Activated CD4-positive, alpha-beta T cell treated with anti-CD3 and anti-CD28 coated beads for 36 hours (primary cell): ENCODE data around the gene ASIC2. TPM values are rescaled to one million over a fixed set of nuclear protein-coding genes. Genes with fewer than 3 reads are reported as not detected.
A peak's percentile ranks its signal among the peaks of the same experiment; 100 is the strongest.

Experiments used
- ATAC-seq: fragments of 200-7000 bp; cut with Tn5 transposase; one replicate; pipeline ENCODE4 v1.10.0; 2021; ENCODE audit warnings: mild to moderate bottlenecking, moderate library complexity
- CTCF ChIA-PET: fragments of 350-600 bp; sonication (Branson Sonifier 250); formaldehyde crosslinking; loops from one replicate; lab custom pipeline; 2021; ENCODE audit warnings: antibody characterized with exemption; lab: Charles Lee
- POLR2A ChIA-PET: fragments of 350-600 bp; sonication (Branson Sonifier 250); formaldehyde crosslinking; loops from one replicate; lab custom pipeline; 2021; ENCODE audit warnings: antibody characterized with exemption, inconsistent platforms; lab: Charles Lee
- DNase-seq: peaks from one replicate; pipeline ENCODE4 v3.0.0-alpha.2; 2020
- H3K27ac Mint-ChIP-seq: one replicate; pipeline ENCODE4 v1.8.0; 2021; ENCODE audit warnings: mixed read lengths
- H3K27me3 Mint-ChIP-seq: one replicate; pipeline ENCODE4 v1.8.0; 2021; ENCODE audit warnings: mixed read lengths
- H3K36me3 Mint-ChIP-seq: one replicate; pipeline ENCODE4 v1.8.0; 2021; ENCODE audit warnings: low read depth, mixed read lengths
- H3K4me1 Mint-ChIP-seq: one replicate; pipeline ENCODE4 v1.8.0; 2021; ENCODE audit warnings: mixed read lengths
- H3K4me3 Mint-ChIP-seq: one replicate; pipeline ENCODE4 v1.8.0; 2021; ENCODE audit warnings: mild to moderate bottlenecking, moderate library complexity, mixed read lengths
- H3K9me3 Mint-ChIP-seq: one replicate; pipeline ENCODE4 v1.8.0; 2021; ENCODE audit warnings: low read depth, mixed read lengths
- intact Hi-C, 2 experiments: fragments of 100-400 bp; cut with DNase I in 1 of 2; cut with micrococcal nuclease in 1 of 2; formaldehyde crosslinking; loops; one replicate each; pipeline versions ENCODE4 v1.14.2 to v1.15.1; 2022 to 2024; cut with DNase I, micrococcal nuclease
- total RNA-seq, 2 experiments: library from RNA; stranded (reverse); gene quantifications; one replicate each; pipeline ENCODE4 v1.2.3, GENCODE V29; 2021

The ASIC2 gene
- total RNA-seq, 2 experiments from 2014 or later = not detected

GRCh38 chr17:33050611-33051140, 242.4 kb downstream of the ASIC2 start:
- no peak overlapping the region for H3K27ac Mint-ChIP-seq
- intact Hi-C loops = no loop called here
- CTCF ChIA-PET = no interaction called here
- no peaks in the 10 kb centered on the region for H3K9me3 Mint-ChIP-seq
- H3K4me1 Mint-ChIP-seq = no peaks in the 10 kb centered on the region
- POLR2A ChIA-PET = no interaction called here
- DNase-seq = no peak
- no peak overlapping the region for H3K4me3 Mint-ChIP-seq
- H3K36me3 Mint-ChIP-seq = no peaks in the 10 kb centered on the region
- ATAC-seq = no peak
- H3K27me3 Mint-ChIP-seq = peaks cover 7% of the 10 kb centered on the region

- DNase-seq = peak; percentile 50
- ChIA-PET POLR2A (no interaction called here), CTCF (no interaction called here)
- Mint-ChIP-seq H3K36me3 (no peaks in the 10 kb centered on the region), H3K27me3 (peaks cover 4% of the 10 kb centered on the region), H3K4me1 (no peaks in the 10 kb centered on the region), H3K4me3 (no peak overlapping the region), H3K27ac (no peak overlapping the region), H3K9me3 (no peaks in the 10 kb centered on the region)
- intact Hi-C loops = no loop called here
- ATAC-seq = no peak
Measured at GRCh38 chr17:33049781-33050414, 243.2 kb downstream of the ASIC2 start.

DNA sequence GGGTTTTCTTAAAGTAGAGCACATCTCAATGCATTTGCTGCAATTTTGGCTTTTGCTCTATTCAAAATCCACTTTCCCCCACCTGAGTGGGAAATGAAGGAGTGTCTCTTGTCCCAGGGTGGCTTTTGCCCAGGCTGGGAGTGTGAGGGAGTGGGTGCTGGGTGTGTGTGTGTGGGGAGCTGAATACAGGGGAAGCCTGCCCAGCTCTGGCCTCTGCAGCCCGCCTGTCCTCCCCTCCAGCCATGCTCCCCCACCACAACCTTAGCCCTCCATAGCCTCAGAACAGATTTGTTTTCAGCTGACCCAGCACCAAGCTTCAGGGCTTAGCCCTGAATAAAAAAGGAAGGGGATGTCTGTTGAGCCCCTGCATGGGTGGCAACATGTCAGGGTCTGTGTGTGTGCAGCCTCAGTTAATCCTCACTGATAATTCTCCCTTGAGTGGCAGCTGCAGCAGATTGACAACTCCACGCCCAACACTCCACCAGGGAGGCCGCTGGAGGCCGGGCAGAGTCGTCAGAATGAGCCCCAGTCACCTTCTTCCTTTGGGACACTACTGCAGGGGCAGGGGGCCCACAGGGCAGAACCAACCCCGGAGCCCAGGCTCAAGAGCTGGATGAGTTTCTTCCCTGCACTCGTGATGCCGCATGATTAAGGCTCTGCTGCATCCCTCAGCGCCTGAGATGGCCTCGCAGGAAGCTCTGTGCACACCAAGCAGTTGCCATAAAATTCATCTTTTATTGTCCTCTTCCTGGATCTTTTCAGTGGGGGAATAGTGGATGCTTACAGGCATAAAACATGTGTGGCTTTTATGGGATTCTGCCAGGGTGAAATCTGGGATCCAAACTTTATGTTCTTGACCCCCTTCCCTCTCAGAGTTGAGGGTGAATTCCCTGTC, 246.5 kb downstream of the ASIC2 start:
- H3K4me1 Mint-ChIP-seq = no peaks in the 10 kb centered on the region
- no peaks in the 10 kb centered on the region for H3K9me3 Mint-ChIP-seq
- no peaks in the 10 kb centered on the region for H3K36me3 Mint-ChIP-seq
- CTCF ChIA-PET = no interaction called here
- no peak for ATAC-seq
- intact Hi-C loops = no loop called here
- no peak overlapping the region for H3K27ac Mint-ChIP-seq
- no peak for DNase-seq
- POLR2A ChIA-PET = no interaction called here
- peaks cover 6% of the 10 kb centered on the region for H3K27me3 Mint-ChIP-seq
- H3K4me3 Mint-ChIP-seq = no peak overlapping the region

GRCh38 chr17:33045216-33045615, 247.9 kb downstream of the ASIC2 start:
- Mint-ChIP-seq H3K4me3 (no peak overlapping the region), H3K4me1 (no peaks in the 10 kb centered on the region), H3K27me3 (peaks cover 6% of the 10 kb centered on the region), H3K36me3 (no peaks in the 10 kb centered on the region), H3K9me3 (no peaks in the 10 kb centered on the region), H3K27ac (no peak overlapping the region)
- DNase-seq (no peak), ATAC-seq (no peak)
- POLR2A ChIA-PET = no interaction called here
- intact Hi-C loops = no loop called here
- CTCF ChIA-PET = no interaction called here

DNA sequence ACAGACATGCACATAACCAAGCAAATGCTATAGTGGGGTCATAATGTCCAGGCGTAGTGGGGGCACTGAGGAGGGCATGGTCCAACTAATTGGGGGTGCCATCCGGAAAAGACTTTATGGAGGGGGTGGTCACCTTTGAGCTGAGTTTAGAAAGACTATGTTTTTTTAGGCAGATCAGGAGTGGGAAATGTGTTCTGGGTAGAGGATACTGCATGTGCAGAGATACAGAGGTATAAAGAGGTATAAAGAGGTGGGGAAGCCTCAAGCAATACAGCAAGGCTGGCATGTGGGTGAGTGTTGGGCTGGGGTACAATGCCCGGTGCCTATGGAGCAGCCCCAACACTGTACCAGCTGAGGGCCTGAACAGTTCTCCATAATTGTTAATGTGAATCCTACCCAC, 248.3 kb downstream of the ASIC2 start:
- CTCF ChIA-PET = no interaction called here
- no peaks in the 10 kb centered on the region for H3K4me1 Mint-ChIP-seq
- DNase-seq (no peak), ATAC-seq (no peak)
- no peaks in the 10 kb centered on the region for H3K36me3 Mint-ChIP-seq
- H3K4me3 Mint-ChIP-seq = no peak overlapping the region
- POLR2A ChIA-PET = no interaction called here
- intact Hi-C loops = no loop called here
- peaks cover 7% of the 10 kb centered on the region for H3K27me3 Mint-ChIP-seq
- H3K9me3 Mint-ChIP-seq = no peaks in the 10 kb centered on the region
- H3K27ac Mint-ChIP-seq = no peak overlapping the region

GRCh38 chr17:33040461-33040860, 252.6 kb downstream of the ASIC2 start:
- H3K9me3 Mint-ChIP-seq = no peaks in the 10 kb centered on the region
- ATAC-seq = no peak
- no peaks in the 10 kb centered on the region for H3K36me3 Mint-ChIP-seq
- ChIA-PET POLR2A (no interaction called here), CTCF (no interaction called here)
- peaks cover 27% of the 10 kb centered on the region for H3K27me3 Mint-ChIP-seq
- no peak overlapping the region for H3K27ac Mint-ChIP-seq
- DNase-seq = no peak
- intact Hi-C loops = no loop called here
- H3K4me3 Mint-ChIP-seq = no peak overlapping the region
- H3K4me1 Mint-ChIP-seq = no peaks in the 10 kb centered on the region

DNA sequence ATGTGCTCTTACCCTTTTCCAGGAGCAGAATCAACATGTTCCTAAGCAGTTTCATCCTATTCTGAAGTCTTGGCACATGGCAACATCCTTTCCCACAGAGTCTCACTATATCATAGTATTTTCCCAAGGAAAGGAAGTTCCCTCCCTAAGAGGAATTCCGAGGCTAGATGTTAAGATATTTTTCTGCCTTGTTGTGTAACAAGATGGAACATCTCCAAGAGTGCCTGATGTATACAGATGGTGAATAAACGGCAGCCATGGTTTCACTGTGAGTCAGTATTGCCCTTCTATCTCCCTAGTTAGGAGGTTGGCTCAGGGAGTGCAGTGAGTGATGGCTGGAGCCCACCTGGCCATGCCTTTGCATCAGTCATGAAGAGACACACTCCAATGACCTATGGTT, 253.2 kb downstream of the ASIC2 start:
- CTCF ChIA-PET = no interaction called here
- Mint-ChIP-seq H3K4me1 (no peaks in the 10 kb centered on the region), H3K27ac (no peak overlapping the region), H3K9me3 (no peaks in the 10 kb centered on the region), H3K27me3 (peaks cover 31% of the 10 kb centered on the region), H3K4me3 (no peak overlapping the region), H3K36me3 (no peaks in the 10 kb centered on the region)
- intact Hi-C loops = loop anchor here in 1 of 2 experiments (10.0 kb wide), 1 partner anchor 635 kb away; no protein-coding TSS in a partner anchor
- POLR2A ChIA-PET = no interaction called here
- DNase-seq (no peak), ATAC-seq (no peak)

DNA sequence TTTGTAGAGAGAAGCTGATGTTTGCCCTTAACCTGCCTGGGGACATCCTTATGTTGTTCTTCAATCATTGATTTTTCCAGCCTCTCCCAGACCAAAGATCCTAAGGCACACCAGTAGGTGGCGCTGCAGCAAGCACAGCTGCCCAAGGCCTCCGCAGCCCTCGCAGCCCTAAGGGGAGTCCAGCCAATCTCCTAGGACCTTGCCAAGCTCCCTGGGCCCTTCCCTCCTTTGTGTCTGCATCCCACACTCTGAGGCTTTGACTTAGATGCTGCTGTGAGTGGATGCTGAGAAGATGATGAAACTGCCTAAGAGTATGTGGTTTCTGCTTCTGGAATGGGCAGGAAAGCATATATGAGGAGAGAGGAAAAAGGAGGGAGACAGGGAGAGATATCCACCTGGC, 254.4 kb downstream of the ASIC2 start:
- ChIA-PET POLR2A (no interaction called here), CTCF (interaction anchor here (0.5 to 1.2 kb wide), 2 partner anchors 40 to 729 kb away, joined by 3 to 4 read pairs; no protein-coding TSS in a partner anchor)
- DNase-seq (peak; percentile 54), ATAC-seq (peak; percentile 55)
- Mint-ChIP-seq H3K27ac (no peak overlapping the region), H3K36me3 (no peaks in the 10 kb centered on the region), H3K4me3 (no peak overlapping the region), H3K27me3 (peaks cover 33% of the 10 kb centered on the region), H3K9me3 (no peaks in the 10 kb centered on the region), H3K4me1 (no peaks in the 10 kb centered on the region)
- intact Hi-C loops = loop anchor here in 1 of 2 experiments (1.0 to 10.0 kb wide), 2 partner anchors 636 to 713 kb away; no protein-coding TSS in a partner anchor

GRCh38 chr17:33033176-33033575, 259.9 kb downstream of the ASIC2 start:
- no peak overlapping the region for H3K4me3 Mint-ChIP-seq
- intact Hi-C loops = loop anchor here in 1 of 2 experiments (10.0 kb wide), 1 partner anchor 642 kb away; no protein-coding TSS in a partner anchor
- CTCF ChIA-PET = interaction anchor here (0.6 kb wide), 1 partner anchor 694 kb away, joined by 3 read pairs; no protein-coding TSS in a partner anchor

GRCh38 chr17:33028778-33029177, 264.3 kb downstream of the ASIC2 start:
- no peak for DNase-seq
- no peak overlapping the region for H3K4me3 Mint-ChIP-seq

More at GRCh38 chr17:33033176-33033575, 259.9 kb downstream of the ASIC2 start:
- H3K36me3 Mint-ChIP-seq = no peaks in the 10 kb centered on the region
- no peaks in the 10 kb centered on the region for H3K4me1 Mint-ChIP-seq
- no peak overlapping the region for H3K27ac Mint-ChIP-seq
- DNase-seq (no peak), ATAC-seq (no peak)
- POLR2A ChIA-PET = no interaction called here
- H3K9me3 Mint-ChIP-seq = no peaks in the 10 kb centered on the region
- H3K27me3 Mint-ChIP-seq = peaks cover 24% of the 10 kb centered on the region

DNA sequence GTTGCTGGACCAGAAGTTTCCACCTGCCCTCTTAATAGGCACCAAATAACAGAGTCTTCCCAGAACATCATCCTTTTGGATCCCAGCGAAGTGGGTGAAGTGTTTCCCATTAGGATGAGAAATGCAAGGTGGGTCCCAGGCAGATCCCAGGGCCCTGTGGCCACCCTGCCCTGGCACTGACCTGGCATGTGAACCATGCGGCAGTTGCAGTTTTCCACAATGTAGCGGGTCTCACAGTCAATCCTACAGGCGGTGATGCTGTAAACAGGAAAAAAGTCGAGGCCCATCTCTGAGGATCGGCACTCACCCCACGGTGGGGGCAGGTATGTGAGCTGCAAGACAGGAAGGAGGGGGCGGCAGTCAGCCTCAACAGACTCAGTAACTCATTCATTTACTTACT, 265.0 kb downstream of the ASIC2 start:
- Mint-ChIP-seq H3K36me3 (no peaks in the 10 kb centered on the region), H3K4me3 (no peak overlapping the region), H3K4me1 (no peaks in the 10 kb centered on the region), H3K27me3 (peaks cover 3% of the 10 kb centered on the region), H3K9me3 (no peaks in the 10 kb centered on the region), H3K27ac (no peak overlapping the region)
- intact Hi-C loops = no loop called here
- ChIA-PET CTCF (interaction anchor here (0.8 kb wide), 1 partner anchor 30 kb away, joined by 3 read pairs; no protein-coding TSS in a partner anchor), POLR2A (no interaction called here)
- ATAC-seq (no peak), DNase-seq (no peak)

More at GRCh38 chr17:33028778-33029177, 264.3 kb downstream of the ASIC2 start:
- H3K27me3 Mint-ChIP-seq = peaks cover 3% of the 10 kb centered on the region
- no peak overlapping the region for H3K27ac Mint-ChIP-seq
- intact Hi-C loops = no loop called here
- CTCF ChIA-PET = no interaction called here
- H3K36me3 Mint-ChIP-seq = no peaks in the 10 kb centered on the region
- POLR2A ChIA-PET = no interaction called here
- no peaks in the 10 kb centered on the region for H3K9me3 Mint-ChIP-seq
- no peak for ATAC-seq
- no peaks in the 10 kb centered on the region for H3K4me1 Mint-ChIP-seq
